Natural killer cell (primary cell): ENCODE results near the gene KIAA2012. TPM values are rescaled to one million over a fixed set of nuclear protein-coding genes. Genes with fewer than 3 reads are reported as not detected.

Experiments
- ATAC-seq, 3 donors: fragments of 150-1000 bp in 2 of 3; fragments of 200-7000 bp in 1 of 3; cut with Tn5 transposase; 1 replicate in 1 of 3; 2 replicates in 2 of 3; pipeline ENCODE4 v1.10.0; 2021; ENCODE audit warnings: mild to moderate bottlenecking in 2 of 3, moderate library complexity in 2 of 3
- DNase-seq, 2 donors: peaks; one replicate each; pipeline versions ENCODE4 v3.0.0 to v3.0.0-alpha.2; 2013 to 2021; ENCODE audit warnings: mixed read lengths in 1 of 2
- H3K27ac ChIP-seq: one replicate; pipeline ENCODE4 v1.5.1; 2013; ENCODE audit warnings: mild to moderate bottlenecking, low read length
- H3K27me3 ChIP-seq: one replicate; pipeline ENCODE4 v1.6.1; 2013; ENCODE audit warnings: low read length; ENCODE audit not compliant: control insufficient read depth, insufficient read depth
- H3K36me3 ChIP-seq: one replicate; pipeline ENCODE4 v1.6.1; 2013; ENCODE audit warnings: low read length; ENCODE audit not compliant: control insufficient read depth, insufficient read depth
- H3K4me1 ChIP-seq: one replicate; pipeline ENCODE4 v1.6.1; 2013; ENCODE audit warnings: low read length; ENCODE audit not compliant: control insufficient read depth, insufficient read depth
- H3K4me3 ChIP-seq: one replicate; pipeline ENCODE4 v1.5.1; 2013; ENCODE audit warnings: low read length
- H3K9me3 ChIP-seq: one replicate; pipeline ENCODE4 v1.6.1; 2013; ENCODE audit warnings: low read length; ENCODE audit not compliant: control insufficient read depth, insufficient read depth
- H3K27ac Mint-ChIP-seq, 2 donors: one replicate each; pipeline ENCODE4 v1.8.0; 2022; ENCODE audit warnings: mild to moderate bottlenecking in 2 of 2, mixed read lengths in 2 of 2, moderate library complexity in 1 of 2
- H3K27me3 Mint-ChIP-seq, 2 donors: one replicate each; pipeline ENCODE4 v1.8.0; 2022; ENCODE audit warnings: low read depth in 2 of 2, mixed read lengths in 2 of 2
- H3K36me3 Mint-ChIP-seq: one replicate; pipeline ENCODE4 v1.8.0; 2022; ENCODE audit warnings: mixed read lengths
- H3K4me1 Mint-ChIP-seq, 2 donors: one replicate each; pipeline ENCODE4 v1.8.0; 2022; ENCODE audit warnings: mixed read lengths in 2 of 2
- H3K4me3 Mint-ChIP-seq: one replicate; pipeline ENCODE4 v1.8.0; 2022; ENCODE audit warnings: mild to moderate bottlenecking, moderate library complexity, mixed read lengths
- H3K9me3 Mint-ChIP-seq, 2 donors: one replicate each; pipeline ENCODE4 v1.8.0; 2022; ENCODE audit warnings: mixed read lengths in 2 of 2
- WGBS: methylation state at CpG from one replicate; pipeline ENCODE4 v1.1.7; 2013; ENCODE audit warnings: missing lambda C conversion rate; ENCODE audit not compliant: insufficient coverage; 5-methylcytosine and 5-hydroxymethylcytosine counted together
- intact Hi-C: fragments of 100-400 bp; cut with micrococcal nuclease; formaldehyde crosslinking; loops from one replicate; pipeline ENCODE4 v1.14.2; 2022
- total RNA-seq, 4 donors: library from RNA; stranded (reverse); fragments of 120-200 nt in 1 of 4; gene quantifications; one replicate each; pipeline versions ENCODE4 v1.2.3 to v1.2.4, GENCODE V29; 2013 to 2022
- TF ChIP-seq, protein P1 (sequence below): fragments of 200-600 bp; IDR thresholded peaks from one replicate; pipeline ENCODE4 v1.8.0; 2022; ENCODE audit warnings: antibody characterized with exemption

Gene KIAA2012
- total RNA-seq, 3 donors from 2014 or later (not counting 1 experiment from before 2014, with no cell fraction given), result not detected

- Mint-ChIP-seq H3K4me3 (no peak overlapping the region), H3K27ac (no peak overlapping the region), H3K36me3 (no peaks in the 10 kb centered on the region), H3K9me3 (no peaks in the 10 kb centered on the region), H3K4me1 (no peaks in the 10 kb centered on the region), H3K27me3 (peaks cover 3 to 15% of the 10 kb centered on the region in 2 donors)
- Histone ChIP-seq H3K4me1 (no peaks in the 10 kb centered on the region), H3K4me3 (no peak overlapping the region), H3K36me3 (no peaks in the 10 kb centered on the region), H3K9me3 (no peaks in the 10 kb centered on the region), H3K27me3 (no peaks in the 10 kb centered on the region), H3K27ac (no peak overlapping the region)
- ATAC-seq, result no peak
- intact Hi-C loops, result no loop called here
- WGBS, result 78% methylated on average over 6 of the region's 6 CpGs
- TF ChIP-seq, protein P1, sequence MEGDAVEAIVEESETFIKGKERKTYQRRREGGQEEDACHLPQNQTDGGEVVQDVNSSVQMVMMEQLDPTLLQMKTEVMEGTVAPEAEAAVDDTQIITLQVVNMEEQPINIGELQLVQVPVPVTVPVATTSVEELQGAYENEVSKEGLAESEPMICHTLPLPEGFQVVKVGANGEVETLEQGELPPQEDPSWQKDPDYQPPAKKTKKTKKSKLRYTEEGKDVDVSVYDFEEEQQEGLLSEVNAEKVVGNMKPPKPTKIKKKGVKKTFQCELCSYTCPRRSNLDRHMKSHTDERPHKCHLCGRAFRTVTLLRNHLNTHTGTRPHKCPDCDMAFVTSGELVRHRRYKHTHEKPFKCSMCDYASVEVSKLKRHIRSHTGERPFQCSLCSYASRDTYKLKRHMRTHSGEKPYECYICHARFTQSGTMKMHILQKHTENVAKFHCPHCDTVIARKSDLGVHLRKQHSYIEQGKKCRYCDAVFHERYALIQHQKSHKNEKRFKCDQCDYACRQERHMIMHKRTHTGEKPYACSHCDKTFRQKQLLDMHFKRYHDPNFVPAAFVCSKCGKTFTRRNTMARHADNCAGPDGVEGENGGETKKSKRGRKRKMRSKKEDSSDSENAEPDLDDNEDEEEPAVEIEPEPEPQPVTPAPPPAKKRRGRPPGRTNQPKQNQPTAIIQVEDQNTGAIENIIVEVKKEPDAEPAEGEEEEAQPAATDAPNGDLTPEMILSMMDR, result no peak
- DNase-seq, result no peak
These were observed 112.1 kb downstream of the KIAA2012 start for GRCh38 chr2:202185156-202185555.

DNA sequence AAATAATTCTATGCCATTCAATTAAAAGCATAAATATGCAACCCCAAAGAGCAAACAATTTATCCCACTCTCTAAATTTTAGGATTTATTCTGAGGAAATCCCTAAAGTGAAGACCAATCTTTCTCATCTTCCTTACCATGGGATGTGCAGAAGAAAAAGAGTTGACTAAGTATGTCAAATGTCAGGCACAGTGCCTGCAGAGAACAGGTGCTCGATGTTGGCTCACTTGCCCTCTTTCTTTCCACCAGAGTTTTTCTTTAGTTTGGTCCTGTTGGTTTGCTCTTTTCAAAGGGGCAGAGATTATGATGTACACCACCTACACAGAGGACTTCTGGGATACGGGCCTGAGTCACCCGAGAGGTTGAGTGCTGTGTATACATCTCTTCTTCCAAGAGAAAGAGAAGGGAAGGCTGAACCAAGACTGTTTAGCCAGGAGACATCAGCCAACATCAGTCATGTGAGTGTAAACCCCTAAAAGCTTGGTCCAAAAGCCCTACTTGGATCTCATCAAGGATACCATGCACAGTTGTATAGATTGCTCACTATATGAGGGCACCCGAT, 113.7 kb downstream of the KIAA2012 start:
- Mint-ChIP-seq H3K4me1 (no peaks in the 10 kb centered on the region), H3K9me3 (no peaks in the 10 kb centered on the region), H3K4me3 (no peak overlapping the region), H3K27ac (no peak overlapping the region), H3K36me3 (no peaks in the 10 kb centered on the region), H3K27me3 (peaks cover 3 to 20% of the 10 kb centered on the region in 2 donors)
- DNase-seq (no peak), ATAC-seq (no peak)
- Histone ChIP-seq H3K36me3 (no peaks in the 10 kb centered on the region), H3K9me3 (no peaks in the 10 kb centered on the region), H3K27me3 (no peaks in the 10 kb centered on the region), H3K4me1 (no peaks in the 10 kb centered on the region), H3K4me3 (no peak overlapping the region), H3K27ac (no peak overlapping the region)
- WGBS, result 91% methylated on average over 4 of the region's 4 CpGs
- TF ChIP-seq, protein P1, result no peak
- intact Hi-C loops, result no loop called here

GRCh38 chr2:202187570-202187969, 114.5 kb downstream of the KIAA2012 start:
- Mint-ChIP-seq H3K4me1 (no peaks in the 10 kb centered on the region), H3K36me3 (no peaks in the 10 kb centered on the region), H3K27ac (no peak overlapping the region), H3K4me3 (no peak overlapping the region), H3K9me3 (no peaks in the 10 kb centered on the region), H3K27me3 (peaks cover 3 to 20% of the 10 kb centered on the region in 2 donors)
- DNase-seq (no peak), ATAC-seq (no peak)
- Histone ChIP-seq H3K27ac (no peak overlapping the region), H3K27me3 (no peaks in the 10 kb centered on the region), H3K4me3 (no peak overlapping the region), H3K4me1 (no peaks in the 10 kb centered on the region), H3K36me3 (no peaks in the 10 kb centered on the region), H3K9me3 (no peaks in the 10 kb centered on the region)
- intact Hi-C loops, result no loop called here
- 89% methylated on average over 1 of the region's 1 CpG for WGBS
- TF ChIP-seq, protein P1, result no peak

DNA sequence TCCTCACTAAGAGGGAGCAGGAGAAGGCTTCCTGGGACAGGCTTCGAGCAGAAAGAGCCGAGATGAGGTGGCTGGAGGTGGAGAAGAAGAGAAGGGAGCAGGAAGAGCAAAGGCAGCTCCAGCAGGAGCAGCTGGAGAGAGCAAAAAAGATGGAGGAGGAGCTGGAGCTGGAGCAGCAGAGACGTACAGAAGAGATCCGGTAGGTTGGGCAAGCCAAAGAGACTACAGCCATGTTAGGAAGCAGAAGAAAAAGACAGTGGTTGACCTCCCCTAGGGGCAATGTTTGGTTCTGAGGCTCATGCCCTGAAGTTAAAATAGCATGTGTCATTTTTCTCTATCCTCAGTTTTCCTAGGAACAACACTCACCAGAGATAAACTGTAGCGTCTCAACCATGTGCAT, 120.2 kb downstream of the KIAA2012 start:
- H3K27me3 Mint-ChIP-seq, result peaks cover 4 to 15% of the 10 kb centered on the region in 2 donors
- H3K36me3 ChIP-seq, result no peaks in the 10 kb centered on the region
- no peak overlapping the region for H3K27ac ChIP-seq
- no peak overlapping the region for H3K27ac Mint-ChIP-seq
- 92% methylated on average over 5 of the region's 5 CpGs for WGBS
- DNase-seq (no peak), ATAC-seq (no peak)
- H3K4me3 Mint-ChIP-seq, result no peak overlapping the region
- TF ChIP-seq, protein P1, result no peak
- no peaks in the 10 kb centered on the region for H3K27me3 ChIP-seq
- H3K9me3 Mint-ChIP-seq, result no peaks in the 10 kb centered on the region
- no peaks in the 10 kb centered on the region for H3K4me1 ChIP-seq
- H3K36me3 Mint-ChIP-seq, result no peaks in the 10 kb centered on the region
- intact Hi-C loops, result no loop called here
- no peak overlapping the region for H3K4me3 ChIP-seq
- no peaks in the 10 kb centered on the region for H3K4me1 Mint-ChIP-seq
- no peaks in the 10 kb centered on the region for H3K9me3 ChIP-seq
